Stimulated activated CD8-positive, alpha-beta memory T cell treated with anti-CD3 and anti-CD28 coated beads, Interleukin-7, amount 100 ng/mL, for 24 hours (primary cell): ENCODE measurements around the gene AIRE.
"Not testable (repeated sequence)": the region's sequence is repeated elsewhere in the genome, so short reads cannot be mapped to it uniquely, and the experiment has no call there.

Experiments
- DNase-seq: peaks from one replicate; pipeline ENCODE4 v3.0.0-alpha.2; 2020; ENCODE audit warnings: low read depth

Gene AIRE

DNA sequence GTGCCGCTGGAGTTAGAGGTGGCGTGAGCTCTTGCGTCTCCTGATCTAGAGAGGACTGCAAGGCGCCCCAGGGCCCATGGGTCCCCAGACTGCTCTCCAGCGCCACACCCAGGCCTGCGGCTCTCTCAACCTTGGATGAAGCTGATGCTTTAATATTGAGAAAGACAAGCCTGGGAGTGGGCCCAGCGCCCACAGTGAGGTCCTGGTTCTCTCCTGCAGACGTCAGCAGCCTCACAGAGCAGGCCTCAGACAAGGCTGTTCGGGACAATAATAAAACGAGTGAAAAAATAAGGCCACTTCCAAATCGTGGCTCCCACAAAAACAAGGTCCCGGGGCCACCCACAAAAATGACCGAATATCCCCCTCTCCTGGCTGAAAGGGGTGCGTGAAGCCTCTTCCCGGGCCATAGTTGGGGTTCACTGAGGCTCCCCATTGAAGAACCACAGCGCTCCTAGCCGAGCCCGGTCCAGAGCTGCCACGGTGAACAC is 18.0 kb upstream of the AIRE start:
- DNase-seq = no peak

DNA sequence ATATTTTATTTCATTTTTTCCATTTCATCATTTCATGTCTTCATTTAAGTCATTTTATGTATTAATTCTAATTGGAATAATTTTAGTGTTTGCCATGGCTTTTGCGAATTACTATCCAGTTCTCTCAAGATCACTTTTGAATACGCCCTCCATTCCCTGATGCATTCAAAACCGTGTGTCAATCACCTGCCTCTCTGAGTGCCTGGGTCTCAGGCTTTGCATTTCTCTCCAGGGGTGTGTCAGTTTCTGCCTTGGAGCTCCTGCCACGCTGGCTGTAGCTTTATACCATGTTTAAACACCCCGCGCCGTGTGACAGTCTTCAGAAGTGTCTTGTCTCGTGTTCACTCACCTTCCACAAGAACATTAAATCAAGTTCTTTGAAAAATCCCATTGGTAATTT is 16.6 kb upstream of the AIRE start:
- no peak for DNase-seq

DNA sequence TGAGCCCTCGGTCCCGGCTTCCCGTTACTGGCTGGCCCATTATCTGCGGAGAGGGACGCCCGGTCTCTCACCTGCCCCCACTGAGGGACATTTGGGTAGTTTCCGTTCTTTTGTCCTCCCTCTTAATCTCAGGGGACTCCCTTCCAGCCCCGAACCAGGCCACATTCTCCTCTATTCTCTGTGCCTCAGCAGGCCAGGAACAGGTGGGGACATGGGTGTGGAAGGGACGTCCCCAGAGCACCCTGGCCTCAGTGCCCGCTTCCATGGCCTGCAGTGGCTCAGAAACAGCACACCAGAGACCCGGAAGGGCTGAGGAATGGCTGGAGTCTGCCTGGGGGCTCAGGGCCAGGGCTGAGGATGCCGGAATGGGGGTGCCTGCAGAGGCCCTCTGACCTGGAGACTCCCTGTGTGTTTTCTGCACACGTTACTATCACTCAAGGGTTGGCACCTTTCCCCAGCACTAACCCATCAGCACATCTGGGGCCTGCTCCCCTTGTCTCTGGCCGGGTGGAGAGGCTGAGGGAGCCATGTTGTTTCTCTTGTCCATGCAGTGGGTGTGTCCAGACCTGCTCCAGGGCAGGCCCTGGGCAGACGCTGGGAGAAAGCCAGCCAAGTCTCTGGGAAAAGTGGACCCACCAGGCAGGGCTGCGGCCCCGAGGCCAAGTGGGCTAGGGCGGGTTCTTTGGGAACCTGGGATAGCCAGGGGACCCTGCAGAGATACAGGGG is 14.0 kb upstream of the AIRE start:
- DNase-seq = no peak

DNA sequence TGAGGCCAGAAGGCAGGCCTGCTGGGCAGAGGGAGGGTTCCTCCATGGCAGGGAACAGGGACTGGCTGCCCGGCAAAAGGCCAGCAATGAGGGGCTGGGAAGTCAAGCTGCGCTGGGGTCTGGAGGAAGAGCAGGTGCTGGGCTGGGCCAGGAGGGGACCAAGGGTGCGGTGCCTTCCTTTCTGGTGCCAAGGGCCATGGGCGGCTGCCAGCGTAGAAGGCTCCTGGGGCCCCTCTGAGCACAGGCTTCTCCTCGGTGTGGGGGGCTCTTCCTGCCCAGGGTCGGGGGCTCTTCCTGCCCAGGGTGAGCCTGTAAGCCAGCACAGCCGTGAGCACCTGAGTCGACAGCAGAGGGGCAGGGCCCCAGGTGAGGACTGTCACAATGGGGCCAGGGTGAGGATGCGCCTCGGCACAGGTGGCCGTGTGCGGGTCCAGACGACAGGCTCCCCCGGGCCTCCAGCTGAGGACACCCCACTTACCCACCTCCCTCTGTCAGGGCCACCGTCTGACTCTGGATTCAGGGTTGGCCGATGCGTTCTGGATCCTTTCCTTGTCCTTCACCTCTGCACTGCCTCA is 13.3 kb upstream of the AIRE start:
- no peak for DNase-seq

DNA sequence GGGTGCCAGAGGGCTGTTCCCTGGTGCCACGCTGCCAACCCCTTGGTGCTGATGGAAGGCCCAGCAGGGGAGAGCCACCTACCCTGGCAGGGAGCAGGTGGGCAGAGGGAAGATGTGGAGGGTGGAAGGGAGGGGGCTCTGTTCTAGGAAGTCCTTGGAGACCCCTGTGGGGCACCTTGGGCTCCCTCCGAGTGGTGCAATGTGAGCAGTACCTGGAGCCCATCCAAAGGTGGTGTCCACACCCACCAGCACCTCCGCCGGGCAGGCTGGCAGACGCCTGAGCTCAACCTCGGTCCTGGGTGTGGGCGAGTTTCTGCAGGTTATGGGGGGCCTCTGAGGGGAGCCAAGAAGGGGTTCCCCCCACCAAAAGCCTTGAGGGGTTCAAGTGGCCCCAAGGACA is 12.6 kb upstream of the AIRE start:
- no peak for DNase-seq

DNA sequence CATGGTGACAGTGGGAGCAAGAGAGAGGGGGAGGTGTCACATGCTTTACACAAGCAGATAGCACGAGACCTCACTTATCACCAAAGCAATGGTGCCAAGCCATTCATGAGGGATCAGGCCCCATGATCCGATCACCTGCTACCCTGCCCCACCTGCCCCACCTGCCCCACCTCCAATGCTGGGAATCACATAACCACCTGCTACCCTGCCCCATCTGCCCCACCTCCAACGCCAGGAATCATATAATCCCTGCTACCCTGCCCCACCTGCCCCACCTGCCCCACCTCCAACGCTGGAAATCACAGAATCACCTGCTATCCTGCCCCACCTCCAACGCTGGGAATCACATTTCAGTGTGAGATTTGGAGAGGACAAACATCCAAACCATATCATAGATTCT is 10.6 kb upstream of the AIRE start:
- no peak for DNase-seq

DNA sequence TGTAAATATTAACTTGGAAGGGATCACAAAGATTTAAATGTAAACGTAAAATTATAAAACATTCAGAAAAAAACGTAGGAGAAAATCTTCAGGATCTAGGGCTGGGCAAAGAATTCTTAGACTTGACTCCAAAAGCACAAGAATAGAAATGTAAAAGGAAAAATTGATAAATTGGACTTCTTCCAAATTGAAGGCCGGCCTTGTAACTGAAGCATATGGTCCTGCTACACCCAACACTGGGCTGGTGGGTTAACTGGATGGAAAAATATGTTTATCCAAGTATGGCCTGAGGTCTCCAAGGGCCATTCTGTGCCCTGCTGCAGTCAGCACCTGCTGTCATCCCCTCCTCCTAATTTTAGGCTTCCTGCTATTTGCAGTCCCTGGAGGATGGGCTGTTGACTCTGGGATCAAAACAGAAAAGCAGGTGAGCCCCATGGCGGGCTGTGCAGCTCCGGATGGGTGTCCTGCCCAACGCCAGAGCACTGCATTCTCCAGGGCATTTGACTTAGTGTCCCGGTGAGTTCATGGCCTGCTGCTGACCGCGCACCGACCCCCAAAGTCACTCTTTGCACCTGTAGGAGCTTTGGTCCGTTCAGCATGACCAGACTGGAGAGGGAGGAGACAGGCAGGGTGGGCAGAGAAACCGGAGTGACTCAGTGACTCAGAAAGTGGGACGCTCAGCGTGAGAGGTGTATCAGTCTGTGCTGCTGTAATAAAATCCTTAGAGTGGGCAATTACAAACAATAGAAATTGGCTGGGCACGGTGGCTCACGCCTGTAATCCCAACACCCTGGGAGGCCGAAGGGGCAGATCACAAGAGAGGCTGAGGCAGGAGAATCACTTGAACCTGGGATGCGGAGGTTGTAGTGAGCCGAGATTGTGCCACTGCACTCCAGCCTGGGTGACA is 6.1 kb upstream of the AIRE start:
- no peak for DNase-seq

DNA sequence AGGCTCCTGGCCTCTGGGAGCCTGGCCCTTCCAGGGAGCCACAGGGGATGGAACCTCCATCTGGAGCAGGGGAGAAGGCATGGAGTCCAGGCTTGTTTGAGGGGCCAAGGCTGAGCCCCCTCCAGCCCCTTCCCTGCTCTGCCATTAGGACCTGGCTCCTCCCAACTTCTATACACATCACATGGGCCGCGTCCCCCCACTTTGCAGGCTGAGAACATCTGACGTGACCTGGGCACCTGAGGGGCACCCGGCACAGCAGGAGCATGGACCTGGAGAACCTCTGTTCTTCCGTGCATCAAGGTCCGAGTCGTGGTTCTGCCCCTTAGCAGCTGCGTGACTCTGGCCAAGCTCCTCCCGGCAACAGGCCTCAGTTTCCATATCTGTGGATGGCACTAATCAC is 3.9 kb upstream of the AIRE start:
- no peak for DNase-seq

DNA sequence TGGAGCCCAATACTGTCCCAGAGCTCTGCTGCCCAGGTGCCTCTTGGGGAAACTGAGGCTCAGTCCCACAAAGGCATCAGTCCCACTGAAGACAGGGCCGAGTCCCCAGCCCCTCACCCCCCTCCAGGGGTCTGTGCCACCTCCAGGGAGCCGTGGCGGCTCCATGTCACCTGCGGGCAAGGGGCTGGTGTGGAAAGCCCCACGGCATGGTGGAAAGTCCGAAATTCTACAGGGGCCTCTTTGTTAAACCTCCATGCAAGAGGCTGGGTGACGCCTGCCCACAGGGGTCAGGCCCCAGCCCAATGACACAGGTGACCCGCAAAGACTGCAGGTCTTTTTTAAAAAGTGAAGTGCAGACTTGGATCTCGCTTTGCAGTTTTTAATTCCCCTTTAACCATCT is 3.3 kb upstream of the AIRE start:
- DNase-seq = no peak

DNA sequence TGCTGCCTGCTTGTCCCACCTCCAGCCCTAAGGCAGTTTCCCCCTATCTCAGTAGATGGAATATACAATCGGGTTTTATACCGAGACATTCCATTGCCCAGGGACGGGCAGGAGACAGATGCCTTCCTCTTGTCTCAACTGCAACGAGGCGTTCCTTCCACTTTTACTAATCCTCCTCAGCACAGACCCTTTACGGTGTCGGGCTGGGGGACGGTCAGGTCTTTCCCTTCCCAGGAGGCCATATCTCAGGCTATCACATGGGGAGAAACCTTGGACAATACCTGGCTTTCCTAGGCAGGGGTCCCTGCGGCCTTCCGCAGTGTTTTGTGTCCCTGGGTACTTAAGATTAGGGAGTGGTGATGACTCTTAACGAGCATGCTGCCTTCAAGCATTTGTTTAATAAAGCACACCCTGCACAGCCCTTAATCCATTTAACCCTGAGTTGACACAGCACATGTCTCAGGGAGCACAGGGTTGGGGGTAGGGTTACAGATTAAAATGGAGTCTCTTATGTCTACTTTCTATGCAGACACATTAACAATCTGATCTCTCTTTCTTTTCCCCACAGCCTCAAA is 2.4 kb upstream of the AIRE start:
- not testable (repeated sequence) for DNase-seq

DNA sequence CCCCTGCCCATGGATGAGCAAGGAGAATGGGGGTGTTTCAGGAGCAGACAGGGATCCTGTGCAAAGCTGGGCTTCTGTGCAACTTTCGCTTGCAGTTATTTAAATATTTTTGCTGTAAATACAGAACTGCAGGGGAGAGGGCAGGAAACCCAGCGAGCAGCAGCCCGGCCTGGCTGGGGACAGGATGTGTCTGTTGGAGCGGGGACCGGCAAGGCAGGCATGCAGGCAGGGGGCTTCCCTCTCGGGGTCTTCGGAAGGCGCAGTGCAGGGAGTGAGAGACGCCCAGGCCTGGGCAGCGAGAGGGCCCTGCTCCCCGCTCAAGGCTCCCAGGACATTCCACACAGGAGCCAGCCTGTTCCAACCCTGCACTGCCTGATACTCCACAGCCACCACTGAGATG is 1.7 kb upstream of the AIRE start:
- no peak for DNase-seq

DNA sequence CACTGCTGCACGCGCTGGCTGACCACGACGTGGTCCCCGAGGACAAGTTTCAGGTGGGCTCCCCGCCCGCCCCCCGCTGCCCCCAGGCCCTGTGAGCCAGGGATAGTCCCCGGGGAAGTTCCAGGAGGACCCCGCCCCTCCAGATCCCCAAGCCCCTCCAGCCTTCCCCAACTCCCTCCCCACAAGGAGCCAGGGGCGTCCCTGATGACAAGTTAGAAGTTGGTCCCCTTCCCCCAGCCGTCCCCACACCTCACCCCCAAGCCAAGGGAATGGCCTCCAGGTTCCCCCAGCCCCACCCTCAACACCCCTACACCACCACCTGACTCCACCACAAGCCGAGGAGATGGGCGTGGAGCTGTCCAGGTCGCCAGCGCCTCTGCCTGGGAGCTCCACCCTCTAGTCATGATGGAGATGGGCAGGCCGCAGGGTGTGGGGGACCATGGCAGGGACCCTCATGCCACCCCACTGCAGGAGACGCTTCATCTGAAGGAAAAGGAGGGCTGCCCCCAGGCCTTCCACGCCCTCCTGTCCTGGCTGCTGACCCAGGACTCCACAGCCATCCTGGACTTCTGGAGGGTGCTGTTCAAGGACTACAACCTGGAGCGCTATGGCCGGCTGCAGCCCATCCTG is 525 bp downstream of the AIRE start:
- no peak for DNase-seq

DNA sequence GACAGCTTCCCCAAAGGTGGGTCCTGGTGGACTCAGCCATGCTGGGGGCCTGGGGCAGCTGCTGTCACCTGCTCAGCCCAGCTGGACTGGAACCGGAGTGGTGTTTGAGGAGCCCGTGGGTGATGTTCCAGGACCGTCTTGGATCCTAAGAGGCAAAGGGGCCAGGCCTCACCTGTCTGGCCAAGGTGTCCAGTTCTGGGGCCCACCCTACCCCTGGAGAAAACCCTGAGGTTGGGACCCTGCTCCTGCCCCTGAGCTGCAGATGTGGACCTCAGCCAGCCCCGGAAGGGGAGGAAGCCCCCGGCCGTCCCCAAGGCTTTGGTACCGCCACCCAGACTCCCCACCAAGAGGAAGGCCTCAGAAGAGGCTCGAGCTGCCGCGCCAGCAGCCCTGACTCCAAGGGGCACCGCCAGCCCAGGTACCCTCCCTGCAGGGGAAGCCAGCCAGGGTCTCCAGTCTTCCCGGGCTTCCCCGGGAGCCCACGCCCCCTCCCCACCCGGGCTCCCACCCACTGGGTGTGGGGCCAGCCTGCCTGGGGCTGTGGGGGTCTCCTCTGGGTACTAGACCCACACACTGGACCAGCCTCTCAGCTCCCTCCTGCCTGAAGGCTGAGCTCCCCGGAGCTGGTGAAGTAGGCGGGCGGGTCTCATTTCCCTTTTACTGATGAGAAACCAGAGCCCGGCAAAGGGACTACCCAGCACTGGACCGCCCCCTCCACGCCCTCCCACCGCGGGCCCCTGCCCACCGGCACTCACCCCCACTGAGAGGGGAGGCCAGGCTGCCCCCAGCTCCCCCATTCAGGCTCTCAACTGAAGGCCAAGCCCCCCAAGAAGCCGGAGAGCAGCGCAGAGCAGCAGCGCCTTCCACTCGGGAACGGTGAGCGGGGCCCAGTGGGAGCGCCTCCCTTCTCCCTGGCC is 1.3 kb downstream of the AIRE start:
- DNase-seq = no peak

DNA sequence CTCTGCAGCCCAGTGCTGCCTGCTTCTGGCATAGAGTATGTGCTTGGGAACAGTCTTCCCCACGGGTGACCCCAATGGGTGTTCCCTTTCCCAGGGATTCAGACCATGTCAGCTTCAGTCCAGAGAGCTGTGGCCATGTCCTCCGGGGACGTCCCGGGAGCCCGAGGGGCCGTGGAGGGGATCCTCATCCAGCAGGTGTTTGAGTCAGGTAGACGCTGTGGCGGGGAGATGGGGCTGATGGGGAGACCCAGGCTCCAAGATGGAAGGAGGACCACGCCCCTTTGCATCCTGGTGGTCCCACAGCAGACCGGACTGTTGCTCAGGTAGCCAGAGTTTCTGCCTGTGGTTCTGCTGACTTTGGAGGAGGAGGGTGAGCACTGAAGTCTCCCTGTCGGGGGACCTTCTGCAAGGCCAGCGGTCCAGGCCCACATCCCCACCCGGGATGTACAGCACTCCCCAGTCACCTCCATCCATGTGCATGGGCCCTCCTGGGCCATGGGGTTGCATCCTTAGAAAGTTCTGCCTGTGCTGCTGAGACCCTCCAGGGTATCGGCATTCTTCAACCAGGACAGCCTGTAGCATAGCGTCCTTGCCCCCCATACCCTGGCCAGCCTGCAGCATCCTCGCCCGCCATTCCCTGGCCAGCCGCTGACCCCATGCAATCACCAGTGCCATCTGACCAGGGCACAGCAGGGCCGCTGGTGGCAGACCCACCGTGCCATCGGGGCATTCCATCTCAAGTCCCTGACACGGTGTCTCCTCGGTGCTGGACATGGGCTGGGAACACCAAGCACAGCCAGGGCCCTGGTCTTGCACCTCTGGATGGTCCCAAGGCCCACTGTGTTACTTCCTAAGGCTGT is 2.8 kb downstream of the AIRE start:
- no peak for DNase-seq

DNA sequence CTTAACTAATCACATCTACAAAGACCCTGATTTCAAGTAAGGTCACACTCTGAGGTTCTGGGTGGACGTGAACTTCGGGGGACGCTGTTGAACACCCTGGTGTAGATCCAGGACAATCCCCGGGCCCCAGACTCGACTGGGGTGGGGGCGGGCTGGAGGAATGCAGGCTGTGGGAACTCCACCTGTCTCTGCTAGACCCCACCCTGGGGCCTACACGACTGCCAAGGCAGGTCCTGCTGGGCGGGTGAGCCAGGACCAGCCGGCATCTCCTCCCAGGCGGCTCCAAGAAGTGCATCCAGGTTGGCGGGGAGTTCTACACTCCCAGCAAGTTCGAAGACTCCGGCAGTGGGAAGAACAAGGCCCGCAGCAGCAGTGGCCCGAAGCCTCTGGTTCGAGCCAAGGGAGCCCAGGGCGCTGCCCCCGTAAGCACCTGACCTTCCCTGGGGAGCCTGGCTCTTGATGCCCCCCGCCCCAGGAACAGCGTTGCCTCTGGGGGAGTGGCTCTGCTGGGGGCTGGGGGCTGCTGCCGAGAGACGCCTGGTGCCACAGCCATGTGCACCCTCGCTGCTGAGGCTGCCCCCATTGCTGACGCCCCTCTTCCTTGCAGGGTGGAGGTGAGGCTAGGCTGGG is 3.8 kb downstream of the AIRE start:
- no peak for DNase-seq

DNA sequence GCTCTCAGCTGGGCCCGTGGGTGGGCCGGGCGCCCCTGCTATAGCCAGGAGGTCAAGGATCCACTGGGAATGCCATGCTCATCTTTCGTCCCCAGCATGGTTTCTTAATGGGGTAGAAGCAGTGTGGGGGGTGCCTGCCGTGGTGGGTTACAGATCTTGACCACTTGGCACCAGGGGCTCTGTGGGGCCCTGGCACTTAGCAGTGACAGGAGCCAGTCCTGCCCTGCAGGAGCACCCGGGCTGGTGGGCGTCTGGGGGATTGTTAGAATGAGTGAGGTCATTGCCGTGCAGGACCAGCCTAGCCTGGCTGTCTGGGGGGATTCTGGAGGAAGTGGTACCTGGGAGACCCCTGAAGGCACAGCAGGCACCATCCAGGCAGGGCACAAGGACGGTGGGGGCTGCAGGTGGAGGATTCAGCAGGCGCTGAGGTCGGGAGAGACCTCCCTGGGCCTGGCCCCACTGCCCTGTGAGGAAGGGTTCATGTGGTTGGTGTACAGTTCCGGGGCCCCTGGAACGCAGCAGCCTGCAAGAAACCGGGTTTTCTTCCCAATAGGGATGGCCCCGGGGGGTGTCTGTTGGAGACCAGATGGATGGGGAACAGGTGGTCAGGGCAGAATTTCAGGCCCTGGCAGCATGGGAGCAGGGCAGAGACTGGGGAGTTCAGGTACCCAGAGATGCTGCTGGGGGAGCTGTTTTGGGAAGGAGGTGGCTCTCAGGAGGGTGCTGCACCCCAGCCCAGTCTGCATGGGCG is 4.8 kb downstream of the AIRE start:
- DNase-seq = no peak

DNA sequence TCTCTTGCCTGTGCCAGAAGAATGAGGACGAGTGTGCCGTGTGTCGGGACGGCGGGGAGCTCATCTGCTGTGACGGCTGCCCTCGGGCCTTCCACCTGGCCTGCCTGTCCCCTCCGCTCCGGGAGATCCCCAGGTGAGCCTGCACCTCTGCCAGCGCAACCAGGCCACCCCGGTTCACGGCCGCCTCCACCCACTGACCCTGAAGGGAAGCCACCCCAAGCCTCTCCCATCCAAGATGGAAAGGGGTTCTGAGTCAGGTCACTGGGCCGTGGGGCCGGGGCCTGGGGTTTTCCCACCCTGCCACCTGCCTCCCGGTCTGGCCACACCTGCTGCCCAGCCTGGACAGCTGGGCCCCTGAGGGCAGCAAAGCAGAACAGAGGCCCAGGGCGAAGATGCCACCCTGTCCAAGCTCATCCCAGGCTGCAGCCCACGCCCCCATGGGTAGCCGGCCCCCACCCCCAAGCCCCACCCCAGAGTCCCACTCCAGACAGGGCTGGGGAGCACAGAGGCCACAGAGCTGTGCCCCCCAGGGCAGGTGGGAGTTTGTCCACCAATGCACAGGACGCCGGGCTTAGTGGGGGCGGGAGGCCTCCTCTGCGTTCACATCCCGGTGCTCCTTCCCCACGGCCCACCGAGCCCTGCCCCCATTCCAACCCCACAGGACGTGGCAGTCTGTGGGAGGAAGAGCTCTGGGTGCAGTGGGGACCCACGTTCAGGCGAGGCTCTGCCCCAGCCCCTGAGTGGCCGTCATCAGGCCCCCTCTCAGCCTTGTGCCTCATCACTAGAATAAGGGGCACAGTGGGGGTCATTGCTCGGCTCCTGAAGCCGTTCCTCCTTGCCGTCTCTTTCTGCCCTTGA is 5.6 kb downstream of the AIRE start:
- DNase-seq = no peak
